Esophagus (tissue), 2 donors: ENCODE results near the gene MYO7A. TPM values are rescaled to one million over a fixed set of nuclear protein-coding genes. Genes with fewer than 3 reads are reported as not detected.

ENCODE experiments used
- H3K27ac ChIP-seq, 2 donors: one replicate each; pipeline ENCODE4 v1.5.1; 2013; ENCODE audit warnings: low read depth in 2 of 2, mild to moderate bottlenecking in 2 of 2, inconsistent platforms in 1 of 2, low read length in 1 of 2, moderate library complexity in 1 of 2
- H3K27me3 ChIP-seq, 2 donors: one replicate each; pipeline ENCODE4 v1.6.1; 2013; ENCODE audit warnings: low read length in 2 of 2, control low read depth in 1 of 2, mild to moderate bottlenecking in 1 of 2; ENCODE audit not compliant: insufficient read depth in 2 of 2, control insufficient read depth in 1 of 2
- H3K36me3 ChIP-seq, 2 donors: one replicate each; pipeline ENCODE4 v1.6.1; 2013; ENCODE audit warnings: low read length in 1 of 2; ENCODE audit not compliant: control insufficient read depth in 2 of 2, insufficient read depth in 2 of 2
- H3K4me1 ChIP-seq, 2 donors: one replicate each; pipeline ENCODE4 v1.6.1; 2013; ENCODE audit warnings: low read length in 1 of 2; ENCODE audit not compliant: control insufficient read depth in 2 of 2, insufficient read depth in 2 of 2
- H3K4me3 ChIP-seq, 2 donors: one replicate each; pipeline ENCODE4 v1.5.1; 2013; ENCODE audit warnings: low read length in 2 of 2, mild to moderate bottlenecking in 2 of 2, low read depth in 1 of 2, moderate library complexity in 1 of 2
- H3K9me3 ChIP-seq, 2 donors: one replicate each; pipeline ENCODE4 v1.6.1; 2013; ENCODE audit warnings: mild to moderate bottlenecking in 2 of 2, low read depth in 1 of 2, low read length in 1 of 2, moderate library complexity in 1 of 2; ENCODE audit not compliant: control insufficient read depth in 2 of 2, insufficient read depth in 1 of 2
- WGBS, 2 donors: extraction: QIAGEN DNeasy Blood & Tissue Kit; methylation state at CpG; one replicate each; pipeline ENCODE4 v1.1.7; 2013; 5-methylcytosine and 5-hydroxymethylcytosine counted together
- polyA plus RNA-seq, 2 donors: library from polyadenylated mRNA; stranded (reverse); fragments of 200-250 nt; gene quantifications; one replicate each; pipeline ENCODE4 v1.2.3, GENCODE V29; 2013
- donor health status: healthy with polysubstance abuse.
- donor health status: Bipolar disorder and iron deficiency.

MYO7A gene
- polyA plus RNA-seq, 2 donors, result 1.1 to 1.2 TPM

DNA sequence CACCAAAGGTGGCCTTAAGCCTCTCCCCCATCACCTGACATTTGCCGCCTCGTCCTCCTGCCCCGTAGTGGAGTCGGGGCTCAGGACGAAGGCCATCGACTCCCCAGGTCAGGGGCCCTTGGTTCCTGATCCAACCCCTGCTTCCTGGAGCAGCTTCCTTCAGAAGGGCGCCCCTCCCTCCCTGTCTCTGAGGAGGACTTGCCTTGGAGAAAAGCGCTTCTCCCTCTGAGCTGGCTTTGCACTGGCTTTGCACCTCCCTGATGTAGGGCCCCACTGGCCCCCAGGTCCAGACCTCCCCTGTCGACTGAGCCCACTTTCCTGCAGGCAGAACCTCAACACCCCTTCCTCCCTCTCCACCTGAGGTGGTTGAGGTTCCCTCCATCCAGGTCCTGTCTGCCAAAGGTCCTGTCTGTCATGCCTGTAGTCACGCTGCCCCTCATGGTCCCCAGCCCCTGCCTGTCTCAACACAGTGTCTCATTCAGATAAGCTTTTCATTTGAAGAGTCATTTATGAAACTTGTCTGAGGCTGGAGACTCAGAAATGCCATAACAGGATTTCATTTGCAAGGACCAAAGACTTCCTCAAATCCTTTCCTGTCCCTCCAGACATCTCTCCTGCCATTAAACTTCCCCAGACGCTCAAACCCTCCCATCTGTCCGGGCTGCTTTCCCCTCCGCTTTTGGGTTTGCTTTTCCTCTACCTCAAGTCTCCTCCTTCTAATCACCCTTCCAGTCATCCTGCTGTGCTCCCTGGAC, 78.4 kb downstream of the MYO7A start:
- no peaks in the 10 kb centered on the region for H3K9me3 ChIP-seq
- no peak overlapping the region for H3K4me3 ChIP-seq
- H3K27me3 ChIP-seq, result no peaks in the 10 kb centered on the region
- no peaks in the 10 kb centered on the region for H3K36me3 ChIP-seq
- H3K4me1 ChIP-seq, result no peaks in the 10 kb centered on the region
- H3K27ac ChIP-seq, result no peak overlapping the region
- WGBS, 2 donors, result 73 to 80% methylated on average over 13 of the region's 13 CpGs

DNA sequence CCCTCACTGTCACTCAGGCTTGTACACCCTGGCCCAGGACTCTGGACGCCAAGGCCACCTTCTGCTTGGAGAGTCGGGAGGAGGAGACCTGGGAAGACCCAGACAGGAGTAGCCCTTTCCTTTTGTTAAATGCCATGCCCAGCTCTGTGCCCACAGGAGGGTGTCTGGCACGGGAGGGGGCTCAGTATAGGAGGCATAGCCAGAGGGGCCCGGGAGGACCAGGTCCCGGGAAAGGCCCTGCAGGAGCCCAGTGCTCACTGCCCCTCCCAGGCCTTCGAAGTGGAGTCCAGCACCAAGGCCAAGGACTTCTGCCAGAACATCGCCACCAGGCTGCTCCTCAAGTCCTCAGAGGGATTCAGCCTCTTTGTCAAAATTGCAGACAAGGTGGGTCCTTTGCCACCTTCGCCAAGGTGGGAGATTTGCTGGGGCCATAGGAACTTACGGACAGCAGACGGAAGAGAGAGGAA, 79.0 kb downstream of the MYO7A start:
- no peak overlapping the region for H3K4me3 ChIP-seq
- WGBS, 2 donors, result 83 to 85% methylated on average over 10 of the region's 10 CpGs
- H3K27me3 ChIP-seq, result no peaks in the 10 kb centered on the region
- H3K4me1 ChIP-seq, result no peaks in the 10 kb centered on the region
- H3K36me3 ChIP-seq, result no peaks in the 10 kb centered on the region
- no peaks in the 10 kb centered on the region for H3K9me3 ChIP-seq
- no peak overlapping the region for H3K27ac ChIP-seq

DNA sequence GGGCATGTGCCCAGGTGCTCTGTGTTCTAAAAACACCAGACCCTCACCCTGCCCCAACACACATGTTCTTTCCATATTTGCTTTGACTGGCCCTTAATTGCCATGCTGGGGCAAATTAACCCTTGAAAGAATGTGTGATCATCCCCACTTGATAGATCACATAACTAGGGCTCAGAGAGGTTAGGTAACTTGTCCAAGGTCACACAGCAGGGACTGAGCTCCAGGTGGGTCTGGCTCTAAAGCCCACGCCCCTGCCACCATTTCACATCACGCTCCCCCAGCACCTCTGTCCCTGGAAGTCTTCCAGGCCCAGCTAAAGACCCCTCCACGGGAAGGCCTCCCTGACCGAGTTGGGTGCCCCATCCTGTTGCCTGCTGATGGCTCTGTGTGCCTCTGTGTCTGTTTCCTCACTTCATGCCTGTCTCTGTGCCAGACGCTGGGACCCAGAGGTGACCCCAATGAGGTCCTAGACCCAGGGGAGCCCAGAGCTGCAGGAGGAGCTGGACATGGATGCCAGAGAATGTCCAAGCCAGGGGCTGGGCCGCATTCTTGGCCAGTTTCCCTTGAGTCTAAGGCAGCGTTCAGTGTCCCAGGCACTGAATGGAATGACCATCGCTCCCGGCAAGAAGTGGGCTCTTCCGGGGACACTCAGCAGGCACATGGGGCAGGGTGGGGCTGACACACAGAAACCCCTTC, 79.7 kb downstream of the MYO7A start:
- H3K27ac ChIP-seq, result no peak overlapping the region
- no peaks in the 10 kb centered on the region for H3K36me3 ChIP-seq
- H3K4me3 ChIP-seq, result no peak overlapping the region
- H3K4me1 ChIP-seq, result no peaks in the 10 kb centered on the region
- H3K9me3 ChIP-seq, result no peaks in the 10 kb centered on the region
- WGBS, 2 donors, result 72 to 76% methylated on average over 10 of the region's 10 CpGs
- no peaks in the 10 kb centered on the region for H3K27me3 ChIP-seq

DNA sequence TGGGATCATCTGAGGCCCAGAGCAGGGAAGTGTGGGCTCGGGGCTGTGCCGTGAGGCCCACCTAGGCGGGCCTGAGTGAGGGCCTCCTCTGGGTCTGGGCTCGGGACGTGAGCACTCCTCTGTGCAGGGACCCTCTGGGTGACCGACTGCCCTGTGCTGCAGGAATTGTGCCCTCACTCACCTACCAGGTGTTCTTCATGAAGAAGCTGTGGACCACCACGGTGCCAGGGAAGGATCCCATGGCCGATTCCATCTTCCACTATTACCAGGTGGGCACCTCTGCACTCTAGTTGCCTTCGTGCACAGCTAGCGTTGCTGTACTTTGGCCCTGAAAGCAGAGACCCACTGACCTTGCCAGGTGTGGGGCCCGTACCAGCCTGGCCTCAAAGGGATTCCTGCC, 80.5 kb downstream of the MYO7A start:
- Histone ChIP-seq H3K36me3 (no peaks in the 10 kb centered on the region), H3K9me3 (no peaks in the 10 kb centered on the region), H3K4me3 (no peak overlapping the region), H3K27me3 (no peaks in the 10 kb centered on the region), H3K4me1 (no peaks in the 10 kb centered on the region), H3K27ac (no peak overlapping the region)
- WGBS, 2 donors, result 84 to 90% methylated on average over 11 of the region's 11 CpGs

DNA sequence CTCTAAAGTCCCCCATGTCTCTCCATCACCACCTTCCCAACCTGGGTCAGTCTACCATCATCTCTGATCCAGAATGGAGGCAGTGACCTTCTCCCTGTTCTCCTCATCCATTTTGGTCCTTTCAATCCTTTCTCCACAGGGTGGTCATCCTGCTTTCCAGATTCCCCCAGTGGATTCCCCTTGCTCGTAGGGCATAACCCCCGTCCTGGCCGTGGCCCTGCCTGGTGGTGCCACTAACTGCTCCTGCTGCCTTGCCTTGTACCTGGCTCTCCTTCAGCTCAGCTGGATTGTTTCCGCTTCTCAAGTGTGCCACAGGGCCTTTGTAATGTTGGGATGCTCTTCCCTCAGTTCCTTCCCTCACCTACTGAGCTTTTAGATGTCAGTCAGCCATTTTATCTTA, 81.6 kb downstream of the MYO7A start:
- 82 to 93% methylated on average over 4 of the region's 4 CpGs for WGBS, 2 donors
- no peaks in the 10 kb centered on the region for H3K36me3 ChIP-seq

DNA sequence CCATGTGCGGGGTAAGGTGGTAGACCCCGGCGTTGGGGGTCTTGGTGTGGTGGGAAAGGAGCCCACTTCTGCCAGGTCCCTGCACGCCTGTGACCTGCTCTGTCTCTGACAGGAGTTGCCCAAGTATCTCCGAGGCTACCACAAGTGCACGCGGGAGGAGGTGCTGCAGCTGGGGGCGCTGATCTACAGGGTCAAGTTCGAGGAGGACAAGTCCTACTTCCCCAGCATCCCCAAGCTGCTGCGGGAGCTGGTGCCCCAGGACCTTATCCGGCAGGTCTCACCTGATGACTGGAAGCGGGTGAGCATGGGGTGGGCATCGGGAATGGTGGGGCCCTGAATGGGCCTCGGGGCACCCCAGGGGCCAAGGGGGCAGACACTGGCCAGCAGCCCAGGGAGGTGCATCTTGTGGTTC, 83.0 kb downstream of the MYO7A start:
- Histone ChIP-seq H3K36me3 (no peaks in the 10 kb centered on the region), H3K27ac (no peak overlapping the region), H3K4me1 (no peaks in the 10 kb centered on the region), H3K9me3 (no peaks in the 10 kb centered on the region), H3K4me3 (no peak overlapping the region), H3K27me3 (no peaks in the 10 kb centered on the region)
- WGBS, 2 donors, result 92 to 94% methylated on average over 14 of the region's 14 CpGs

More for the DNA sequence above, 81.6 kb downstream of the MYO7A start:
- Histone ChIP-seq H3K4me1 (no peaks in the 10 kb centered on the region), H3K4me3 (no peak overlapping the region), H3K27me3 (no peaks in the 10 kb centered on the region), H3K9me3 (no peaks in the 10 kb centered on the region), H3K27ac (no peak overlapping the region)

DNA sequence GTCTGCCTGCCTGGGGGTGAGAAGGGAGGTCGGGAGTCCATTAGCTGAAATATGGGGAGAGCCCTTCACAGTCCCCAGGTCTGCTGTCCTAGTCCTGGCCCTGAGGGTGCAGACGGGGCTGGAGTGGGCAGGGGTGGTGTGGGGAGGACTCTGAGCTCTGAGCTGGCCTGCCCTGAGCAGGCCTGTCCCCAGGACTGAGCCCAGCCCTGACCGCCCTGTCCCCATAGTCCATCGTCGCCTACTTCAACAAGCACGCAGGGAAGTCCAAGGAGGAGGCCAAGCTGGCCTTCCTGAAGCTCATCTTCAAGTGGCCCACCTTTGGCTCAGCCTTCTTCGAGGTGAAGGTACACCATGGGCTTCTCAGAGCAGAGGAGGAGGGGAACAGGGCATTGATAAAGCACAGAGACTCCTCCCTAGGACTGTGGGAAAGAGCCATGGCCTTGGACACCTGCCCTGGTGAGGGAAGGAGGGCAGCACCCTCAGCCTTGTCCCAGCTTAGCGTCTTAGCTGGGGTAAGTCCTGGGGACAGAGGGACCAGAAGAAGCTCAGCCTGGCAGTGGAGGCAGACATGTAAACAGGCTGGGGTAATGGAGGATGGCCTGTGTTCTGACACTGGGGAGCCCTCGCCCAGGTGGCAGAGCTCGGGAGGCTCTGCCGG, 83.7 kb downstream of the MYO7A start:
- no peaks in the 10 kb centered on the region for H3K36me3 ChIP-seq
- H3K27me3 ChIP-seq, result no peaks in the 10 kb centered on the region
- no peak overlapping the region for H3K27ac ChIP-seq
- no peak overlapping the region for H3K4me3 ChIP-seq
- WGBS, 2 donors, result 89 to 91% methylated on average over 11 of the region's 11 CpGs
- H3K9me3 ChIP-seq, result no peaks in the 10 kb centered on the region
- H3K4me1 ChIP-seq, result no peaks in the 10 kb centered on the region

DNA sequence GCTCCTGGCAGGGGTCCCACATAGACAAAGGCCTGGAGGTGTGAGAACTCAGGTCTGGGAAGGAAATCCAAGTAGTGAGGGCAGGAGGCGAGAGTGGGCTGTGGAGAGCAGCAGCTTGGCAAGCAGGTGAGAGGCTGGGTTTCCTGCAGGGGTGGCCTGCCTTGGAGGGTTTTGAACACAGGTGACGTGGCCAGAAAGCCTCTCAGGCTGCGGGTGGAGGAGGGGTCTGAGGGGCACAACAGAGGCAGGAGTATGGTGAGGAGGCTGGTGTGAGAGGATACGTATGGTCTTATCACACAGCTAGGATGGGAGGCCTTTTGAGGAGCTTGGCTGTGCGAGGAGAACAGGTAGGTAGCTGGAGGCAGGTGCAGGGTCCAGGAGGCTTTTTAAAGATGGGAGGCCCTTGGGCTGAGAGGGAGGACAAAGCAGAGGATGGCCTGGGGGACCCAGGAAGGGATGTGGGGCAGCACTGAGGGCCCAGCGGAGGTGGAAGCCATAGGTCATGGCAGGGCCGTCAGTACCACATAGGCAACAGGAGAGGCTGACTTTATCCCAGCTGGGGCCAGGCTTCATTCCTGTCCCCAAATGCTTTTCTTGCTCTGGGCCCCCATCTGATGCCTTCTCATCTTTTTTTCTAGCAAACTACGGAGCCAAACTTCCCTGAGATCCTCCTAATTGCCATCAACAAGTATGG, 84.4 kb downstream of the MYO7A start:
- Histone ChIP-seq H3K4me3 (no peak overlapping the region), H3K27me3 (no peaks in the 10 kb centered on the region), H3K27ac (no peak overlapping the region), H3K9me3 (no peaks in the 10 kb centered on the region), H3K36me3 (no peaks in the 10 kb centered on the region), H3K4me1 (no peaks in the 10 kb centered on the region)
- WGBS, 2 donors, result 93% methylated on average over 8 of the region's 8 CpGs

DNA sequence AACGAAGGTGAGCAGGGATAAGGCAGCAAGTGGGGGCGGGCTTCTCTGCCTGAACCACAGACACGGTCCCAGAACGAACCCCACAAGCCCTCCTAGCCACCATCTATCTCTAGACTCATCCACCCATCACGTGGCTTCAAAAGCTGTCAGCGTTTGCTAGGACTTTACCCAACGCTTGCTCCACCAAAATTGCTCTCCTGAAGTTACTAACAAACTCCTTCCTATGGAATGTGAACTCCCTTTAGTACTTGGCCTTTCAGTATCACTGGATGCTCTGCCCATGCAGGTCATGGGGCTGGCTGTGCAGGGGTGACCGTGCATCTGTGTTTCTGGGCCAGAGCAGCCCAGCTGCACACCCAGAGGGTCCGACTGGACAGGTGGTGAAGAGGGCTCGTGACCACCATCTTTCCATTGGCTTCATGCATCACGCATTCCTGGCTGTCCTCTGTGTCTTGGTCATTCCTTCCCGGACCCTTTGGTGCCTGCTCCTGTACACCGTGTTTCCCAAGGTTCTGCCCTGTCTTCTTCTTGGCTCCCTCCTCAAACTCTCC, 85.1 kb downstream of the MYO7A start:
- WGBS, 2 donors, result 82 to 85% methylated on average over 13 of the region's 13 CpGs

More for the DNA sequence above, 85.1 kb downstream of the MYO7A start:
- no peaks in the 10 kb centered on the region for H3K27me3 ChIP-seq
- H3K9me3 ChIP-seq, result no peaks in the 10 kb centered on the region
- no peak overlapping the region for H3K27ac ChIP-seq
- H3K4me1 ChIP-seq, result no peaks in the 10 kb centered on the region
- no peak overlapping the region for H3K4me3 ChIP-seq
- H3K36me3 ChIP-seq, result no peaks in the 10 kb centered on the region
